K562 (cell line): ENCODE measurements around the gene KCNN4. TPM values are rescaled to one million over a fixed set of nuclear protein-coding genes. Genes with fewer than 3 reads are reported as not detected.

Source experiments
- ATAC-seq: fragments of 200-7000 bp; cut with Tn5 transposase; 3 replicates; pipeline ENCODE4 v1.9.1; 2020; ENCODE audit warnings: moderate library complexity
- BruUV-seq: library from RNA; stranded (reverse); fragments of 400-500 nt; replicated peaks from 2 replicates; lab custom pipeline; 2021; lab: Mats Ljungman, UMichigan
- CTCF ChIA-PET: fragments of 300-600 bp; formaldehyde crosslinking; extraction: SDS; loops from one replicate; lab custom pipeline; 2021; ENCODE audit warnings: low intra/inter-chr PET ratio; lab: Yijun Ruan, JAX
- POLR2A ChIA-PET: fragments of 300-600, 350-650 bp; sonication (Branson Sonifier 250); formaldehyde crosslinking; extraction: SDS; loops from one replicate; lab custom pipeline; 2021; ENCODE audit warnings: antibody characterized with exemption, inconsistent platforms; lab: Yijun Ruan, JAX
- DNase-seq, 4 experiments: peaks; one replicate each; pipeline versions ENCODE4 v3.0.0 to v3.0.0-alpha.2; 2011 to 2018; ENCODE audit warnings: low spot score in 3 of 4, mixed read lengths in 3 of 4; ENCODE audit errors: extremely low read depth in 1 of 4
- FAIRE-seq: peaks from 2 replicates; lab custom pipeline; 2011; peaks lifted over from hg19 to GRCh38; lab: Jason Lieb, UNC
- H2AFZ ChIP-seq: 2 replicates; pipeline ENCODE4 v1.6.0; 2011; ENCODE audit warnings: low read depth, low read length, control low read depth, inconsistent platforms
- H3K27ac ChIP-seq: fragments of 200-600 bp; 3 replicates; pipeline ENCODE4 v1.8.0; 2011; ENCODE audit warnings: low read depth, mild to moderate bottlenecking, control low read depth, inconsistent platforms, low read length, moderate library complexity, mixed read lengths; ENCODE audit errors: extremely low read depth
- H3K27me3 ChIP-seq, 2 experiments: fragments of 300-600 bp in 1 of 2; 2 replicates in 1 of 2; 3 replicates in 1 of 2; pipeline versions ENCODE4 v1.6.0 to v1.8.0; 2011; ENCODE audit warnings: inconsistent platforms in 2 of 2, low read length in 2 of 2, mild to moderate bottlenecking in 1 of 2, mixed read lengths in 1 of 2, moderate library complexity in 1 of 2; ENCODE audit not compliant: control insufficient read depth in 2 of 2, insufficient read depth in 2 of 2
- H3K36me3 ChIP-seq: fragments of 300-600 bp; 3 replicates; pipeline ENCODE4 v1.8.0; 2011; ENCODE audit warnings: mild to moderate bottlenecking, low read length, inconsistent platforms; ENCODE audit not compliant: control insufficient read depth, insufficient read depth
- H3K4me1 ChIP-seq, 2 experiments: fragments of 200-600 bp in 1 of 2; replicated peaks in 1 of 2; 2 replicates in 1 of 2; 3 replicates in 1 of 2; pipeline versions ENCODE4 v1.5.1 to v1.8.0; 2011; ENCODE audit warnings: inconsistent platforms in 2 of 2, low read length in 2 of 2, mild to moderate bottlenecking in 1 of 2, mixed read lengths in 1 of 2, moderate library complexity in 1 of 2; ENCODE audit not compliant: control insufficient read depth in 2 of 2, insufficient read depth in 2 of 2
- H3K4me2 ChIP-seq: 2 replicates; pipeline ENCODE4 v1.6.1; 2011; ENCODE audit warnings: low read length, control low read depth, inconsistent platforms, mixed read lengths; ENCODE audit not compliant: insufficient read depth
- H3K4me3 ChIP-seq: fragments of 200-600 bp; sonication (generic), shearing (Covaris generic); 2 replicates; pipeline ENCODE4 v1.5.1; 2016; ENCODE audit warnings: control low read depth, inconsistent platforms
- H3K79me2 ChIP-seq: fragments of 200-600 bp; 3 replicates; pipeline ENCODE4 v1.8.0; 2011; ENCODE audit warnings: low read length, inconsistent platforms; ENCODE audit not compliant: control insufficient read depth, insufficient read depth
- H3K9ac ChIP-seq, 2 experiments: 2 replicates each; pipeline versions ENCODE4 v1.6.0 to v1.6.1; 2011; ENCODE audit warnings: low read depth in 2 of 2, low read length in 2 of 2, control low read depth in 1 of 2, inconsistent platforms in 1 of 2, mild to moderate bottlenecking in 1 of 2, mixed read lengths in 1 of 2; ENCODE audit not compliant: insufficient read depth in 1 of 2
- H3K9me1 ChIP-seq: one replicate; pipeline ENCODE4 v1.6.0; 2011; ENCODE audit warnings: inconsistent platforms, mild to moderate bottlenecking, low read length, moderate library complexity; ENCODE audit not compliant: control insufficient read depth, insufficient read depth
- H3K9me3 ChIP-seq: replicated peaks from 2 replicates; pipeline ENCODE4 v1.5.1; 2011; ENCODE audit warnings: low read depth, low read length, inconsistent platforms; ENCODE audit not compliant: control insufficient read depth, insufficient read depth
- H4K20me1 ChIP-seq: replicated peaks from 2 replicates; pipeline ENCODE4 v1.6.1; 2011; ENCODE audit warnings: low read length, inconsistent platforms, mixed read lengths; ENCODE audit not compliant: control insufficient read depth, insufficient read depth
- ATF7 ChIP-seq: fragments of 450-650 bp; IDR thresholded peaks from 2 replicates; pipeline ENCODE4 v1.7.1; 2014; ENCODE audit warnings: mild to moderate bottlenecking, moderate library complexity
- COPS2 ChIP-seq: fragments of 450-650 bp; conservative IDR thresholded peaks from 2 replicates; pipeline ENCODE4 v1.6.1; 2016; ENCODE audit warnings: mild to moderate bottlenecking, moderate library complexity
- FOXM1 ChIP-seq, 2 experiments: fragments of 450-650 bp in 1 of 2; sonication (generic) in 1 of 2; formaldehyde crosslinking in 1 of 2; IDR thresholded peaks; 2 replicates each; pipeline versions ENCODE4 v1.6.1 to v1.9.0; 2017 to 2022; ENCODE audit warnings: low read depth in 2 of 2, mild to moderate bottlenecking in 2 of 2, missing genetic modification reagents in 1 of 2, moderate library complexity in 1 of 2
- GTF2A2 ChIP-seq: IDR thresholded peaks from 2 replicates; pipeline ENCODE4 v1.6.1; 2016; ENCODE audit warnings: mild to moderate bottlenecking, missing genetic modification characterization, missing compliant biosample characterization
- HSF4 ChIP-seq: fragments of 250-450 bp; sonication (Bioruptor Pico); IDR thresholded peaks from 2 replicates; pipeline ENCODE4 v2.1.2; 2022; ENCODE audit warnings: mild to moderate bottlenecking, moderate library complexity, borderline replicate concordance
- MTA2 ChIP-seq: fragments of 450-650 bp; IDR thresholded peaks from 2 replicates; pipeline ENCODE4 v1.6.1; 2016; ENCODE audit warnings: low read depth
- POLR2A ChIP-seq: fragments of 450-650 bp; conservative IDR thresholded peaks from 2 replicates; pipeline ENCODE4 v1.6.1; 2016
- RBM34 ChIP-seq: fragments of 200-400 bp; formaldehyde crosslinking; IDR thresholded peaks from 2 replicates; pipeline ENCODE4 v1.6.1; 2018; ENCODE audit warnings: low read length, borderline replicate concordance; ENCODE audit not compliant: insufficient read depth
- RUNX1 ChIP-seq: sonication (generic); IDR thresholded peaks from 2 replicates; pipeline ENCODE4 v1.6.1; 2016; ENCODE audit warnings: antibody characterized with exemption, low read depth
- TOE1 ChIP-seq, 2 experiments: fragments of 450-650 bp in 1 of 2; sonication (generic) in 1 of 2; formaldehyde crosslinking in 1 of 2; IDR thresholded peaks; 2 replicates each; pipeline versions ENCODE4 v1.7.1 to v1.8.0; 2016 to 2022; ENCODE audit warnings: borderline replicate concordance in 2 of 2, mild to moderate bottlenecking in 2 of 2, antibody characterized with exemption in 1 of 2, inconsistent platforms in 1 of 2, low read depth in 1 of 2, missing genetic modification reagents in 1 of 2, moderate library complexity in 1 of 2
- ZEB2 ChIP-seq: fragments of 450-650 bp; IDR thresholded peaks from 2 replicates; pipeline ENCODE4 v1.6.1; 2016
- ZNF217 ChIP-seq: sonication (generic); formaldehyde crosslinking; IDR thresholded peaks from 2 replicates; pipeline ENCODE4 v1.8.0; 2022; ENCODE audit warnings: mild to moderate bottlenecking, missing genetic modification reagents
- ZNF79 ChIP-seq: fragments of 250-450 bp; sonication (Bioruptor Pico); IDR thresholded peaks from 2 replicates; pipeline ENCODE4 v1.4.0; 2020; ENCODE audit warnings: low read depth, mild to moderate bottlenecking, moderate library complexity
- WGBS: fragments of 100-300 bp; shearing (Covaris generic); methylation state at CpG from one replicate; pipeline ENCODE4 v1.1.6; 2016; ENCODE audit warnings: low coverage, mixed read lengths; ENCODE audit not compliant: insufficient coverage; ENCODE audit errors: missing lambda C conversion rate; 5-methylcytosine and 5-hydroxymethylcytosine counted together
- in situ Hi-C: fragments of 300-500 bp; cut with MboI; formaldehyde crosslinking; loops from 4 replicates; pipeline ENCODE4 v1.15.0; 2018; ENCODE audit warnings: inconsistent platforms, mixed read lengths
- intact Hi-C: fragments of 100-400 bp; cut with micrococcal nuclease; formaldehyde crosslinking; loops from 2 replicates; pipeline ENCODE4 v1.14.2; 2022
- polyA plus RNA-seq, 8 experiments: library from polyadenylated mRNA; depleted of rRNA in 4 of 8; stranded (reverse) in 5 of 8; unstranded in 3 of 8; fragments of >200 nt; fragmentation: Nextera tagmentation in 2 of 8; fragmentation: Illumina TruSeq in 1 of 8; extraction: Ambion mirVana in 2 of 8; extraction: Trizol in 1 of 8; gene quantifications; 2 replicates each; pipeline versions ENCODE4 v1.2.1 to v1.2.3, GENCODE V29; 2011 to 2014; ENCODE audit warnings: inconsistent platforms in 1 of 8, missing spikeins in 1 of 8
- total RNA-seq, 7 experiments: library from RNA; depleted of rRNA in 6 of 7; stranded (reverse); fragments of >200 nt in 6 of 7; fragmentation: Illumina TruSeq in 2 of 7; extraction: Trizol in 2 of 7; gene quantifications; 2 replicates each; pipeline versions ENCODE4 v1.2.1 to v1.2.3, GENCODE V29; 2011 to 2021; ENCODE audit warnings: low replicate concordance in 1 of 7
- TF ChIP-seq, protein P1 (sequence below), 2 experiments: IDR thresholded peaks; 2 replicates each; pipeline ENCODE4 v1.6.1; 2012; ENCODE audit warnings: improper control_type of control experiment in 2 of 2, low read depth in 2 of 2, low read length in 2 of 2, borderline replicate concordance in 1 of 2
- TF ChIP-seq, protein P2 (sequence below): conservative IDR thresholded peaks from 2 replicates; pipeline ENCODE4 v1.6.1; 2011; ENCODE audit warnings: low read depth, mild to moderate bottlenecking, low read length; ENCODE audit not compliant: control insufficient read depth
- TF ChIP-seq, protein P3 (sequence below): IDR thresholded peaks from 3 replicates; pipeline ENCODE4 v1.6.1; 2011; ENCODE audit warnings: borderline replicate concordance, mild to moderate bottlenecking; ENCODE audit not compliant: insufficient read length, insufficient read depth
- TF ChIP-seq, protein P4 (sequence below), 3 experiments: fragments of 200-800 bp in 1 of 3; sonication (Bioruptor generic) in 1 of 3; sonication (generic) in 1 of 3; formaldehyde crosslinking in 1 of 3; IDR thresholded peaks; 2 replicates each; pipeline versions ENCODE4 v1.6.1 to v1.8.0; 2016 to 2022; ENCODE audit warnings: mild to moderate bottlenecking in 2 of 3, missing compliant biosample characterization in 2 of 3, missing genetic modification characterization in 2 of 3, missing genetic modification reagents in 1 of 3

Gene KCNN4
- total and polyA plus RNA-seq, 9 of the 15 experiments (the other 6 are each of a cell fraction or from before 2014, with no cell fraction given): 0.53 to 37.7 (median 25.9) TPM

DNA sequence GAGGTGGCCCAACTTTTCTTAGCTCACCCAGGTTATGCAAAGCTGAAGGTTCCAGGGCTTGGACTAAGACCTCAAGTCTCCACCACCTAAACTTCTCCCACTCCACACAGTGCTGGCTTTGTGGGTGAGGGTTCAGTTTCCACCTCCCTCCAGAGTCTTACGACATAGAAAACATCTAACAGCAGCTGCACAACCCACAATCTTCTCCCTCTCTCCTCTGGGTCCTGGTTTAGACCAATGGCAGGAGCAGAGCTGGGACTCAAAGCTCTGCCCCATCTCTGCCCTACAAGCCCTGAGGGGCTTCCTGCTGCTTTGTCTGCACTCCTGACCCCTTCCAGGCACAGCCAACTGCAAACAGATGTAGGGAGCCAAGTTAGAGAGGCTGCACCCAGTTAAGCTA is 48.9 kb downstream of the KCNN4 start:
- no TSS peak for BruUV-seq
- intact Hi-C loops (no loop called here), in situ Hi-C loops (no loop called here)
- no peak overlapping the region for H3K4me3 ChIP-seq
- H3K9ac ChIP-seq: no peak overlapping the region
- H4K20me1 ChIP-seq: no peaks in the 10 kb centered on the region
- peaks cover 79% of the 10 kb centered on the region for H3K36me3 ChIP-seq
- no peak overlapping the region for H3K4me2 ChIP-seq
- no peak overlapping the region for H2AFZ ChIP-seq
- ATAC-seq: no peak
- H3K27me3 ChIP-seq: no peaks in the 10 kb centered on the region
- WGBS: 71% methylated on average over 1 of the region's 1 CpG
- ChIA-PET CTCF (no interaction called here), POLR2A (interaction anchor here (0.6 to 1.3 kb wide), 2 partner anchors 20 to 25 kb away, joined by 4 read pairs; no protein-coding TSS in a partner anchor)
- no peak for FAIRE-seq
- no peaks in the 10 kb centered on the region for H3K79me2 ChIP-seq
- peaks cover 4% of the 10 kb centered on the region for H3K9me1 ChIP-seq
- no peaks in the 10 kb centered on the region for H3K4me1 ChIP-seq
- H3K9me3 ChIP-seq: no peaks in the 10 kb centered on the region
- no peak overlapping the region for H3K27ac ChIP-seq
- no peak for DNase-seq
- TF ChIP-seq, protein P1, sequence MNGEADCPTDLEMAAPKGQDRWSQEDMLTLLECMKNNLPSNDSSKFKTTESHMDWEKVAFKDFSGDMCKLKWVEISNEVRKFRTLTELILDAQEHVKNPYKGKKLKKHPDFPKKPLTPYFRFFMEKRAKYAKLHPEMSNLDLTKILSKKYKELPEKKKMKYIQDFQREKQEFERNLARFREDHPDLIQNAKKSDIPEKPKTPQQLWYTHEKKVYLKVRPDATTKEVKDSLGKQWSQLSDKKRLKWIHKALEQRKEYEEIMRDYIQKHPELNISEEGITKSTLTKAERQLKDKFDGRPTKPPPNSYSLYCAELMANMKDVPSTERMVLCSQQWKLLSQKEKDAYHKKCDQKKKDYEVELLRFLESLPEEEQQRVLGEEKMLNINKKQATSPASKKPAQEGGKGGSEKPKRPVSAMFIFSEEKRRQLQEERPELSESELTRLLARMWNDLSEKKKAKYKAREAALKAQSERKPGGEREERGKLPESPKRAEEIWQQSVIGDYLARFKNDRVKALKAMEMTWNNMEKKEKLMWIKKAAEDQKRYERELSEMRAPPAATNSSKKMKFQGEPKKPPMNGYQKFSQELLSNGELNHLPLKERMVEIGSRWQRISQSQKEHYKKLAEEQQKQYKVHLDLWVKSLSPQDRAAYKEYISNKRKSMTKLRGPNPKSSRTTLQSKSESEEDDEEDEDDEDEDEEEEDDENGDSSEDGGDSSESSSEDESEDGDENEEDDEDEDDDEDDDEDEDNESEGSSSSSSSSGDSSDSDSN (IDR thresholded peaks at IDR 0.05; ENCODE audit: borderline replicate concordance in 1 of 2, low read depth in 2 of 2, low read length in 2 of 2): no peak
- TF ChIP-seq ATF7: no peak
- TF ChIP-seq, protein P2, sequence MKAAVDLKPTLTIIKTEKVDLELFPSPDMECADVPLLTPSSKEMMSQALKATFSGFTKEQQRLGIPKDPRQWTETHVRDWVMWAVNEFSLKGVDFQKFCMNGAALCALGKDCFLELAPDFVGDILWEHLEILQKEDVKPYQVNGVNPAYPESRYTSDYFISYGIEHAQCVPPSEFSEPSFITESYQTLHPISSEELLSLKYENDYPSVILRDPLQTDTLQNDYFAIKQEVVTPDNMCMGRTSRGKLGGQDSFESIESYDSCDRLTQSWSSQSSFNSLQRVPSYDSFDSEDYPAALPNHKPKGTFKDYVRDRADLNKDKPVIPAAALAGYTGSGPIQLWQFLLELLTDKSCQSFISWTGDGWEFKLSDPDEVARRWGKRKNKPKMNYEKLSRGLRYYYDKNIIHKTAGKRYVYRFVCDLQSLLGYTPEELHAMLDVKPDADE: no peak
- no peak for TF ChIP-seq MTA2
- TF ChIP-seq HSF4: no peak
- TF ChIP-seq ZNF217 (CRISPR knock-in tag): no peak
- TF ChIP-seq, protein P3, sequence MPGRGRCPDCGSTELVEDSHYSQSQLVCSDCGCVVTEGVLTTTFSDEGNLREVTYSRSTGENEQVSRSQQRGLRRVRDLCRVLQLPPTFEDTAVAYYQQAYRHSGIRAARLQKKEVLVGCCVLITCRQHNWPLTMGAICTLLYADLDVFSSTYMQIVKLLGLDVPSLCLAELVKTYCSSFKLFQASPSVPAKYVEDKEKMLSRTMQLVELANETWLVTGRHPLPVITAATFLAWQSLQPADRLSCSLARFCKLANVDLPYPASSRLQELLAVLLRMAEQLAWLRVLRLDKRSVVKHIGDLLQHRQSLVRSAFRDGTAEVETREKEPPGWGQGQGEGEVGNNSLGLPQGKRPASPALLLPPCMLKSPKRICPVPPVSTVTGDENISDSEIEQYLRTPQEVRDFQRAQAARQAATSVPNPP: no peak
- TF ChIP-seq ZNF79 (CRISPR knock-in tag): no peak
- TF ChIP-seq RUNX1: no peak
- TF ChIP-seq FOXM1 (IDR thresholded peaks at IDR 0.05; ENCODE audit: low read depth): no peak
- TF ChIP-seq FOXM1 (CRISPR knock-in tag; IDR thresholded peaks at IDR 0.05; ENCODE audit: low read depth): no peak
- no peak for TF ChIP-seq TOE1 (IDR thresholded peaks at IDR 0.05; ENCODE audit: borderline replicate concordance)
- TF ChIP-seq TOE1 (CRISPR knock-in tag; IDR thresholded peaks at IDR 0.05; ENCODE audit: borderline replicate concordance, low read depth): no peak
- TF ChIP-seq COPS2: no peak
- no peak for TF ChIP-seq ZEB2
- TF ChIP-seq, protein P4, sequence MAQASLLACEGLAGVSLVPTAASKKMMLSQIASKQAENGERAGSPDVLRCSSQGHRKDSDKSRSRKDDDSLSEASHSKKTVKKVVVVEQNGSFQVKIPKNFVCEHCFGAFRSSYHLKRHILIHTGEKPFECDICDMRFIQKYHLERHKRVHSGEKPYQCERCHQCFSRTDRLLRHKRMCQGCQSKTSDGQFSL (CRISPR knock-in tag; IDR thresholded peaks at IDR 0.05): no peak
- TF ChIP-seq, protein P4 (tag; IDR thresholded peaks at IDR 0.05): no peak
- TF ChIP-seq GTF2A2 (tag): no peak
- no peak for TF ChIP-seq RBM34
- no peak for TF ChIP-seq POLR2A
